ENCODE data around the gene FBXO42. TPM values are rescaled to one million over a fixed set of nuclear protein-coding genes. Genes with fewer than 3 reads are reported as not detected.
A peak's percentile ranks its signal among the peaks of the same experiment; 100 is the strongest.

Gene FBXO42
- total and polyA plus RNA-seq, 2 of the 8 experiments (the other 6 are each of a cell fraction or from before 2014, with no cell fraction given), result 15.1 to 17.0 TPM

GRCh38 chr1:16376971-16377370 is 24.7 kb upstream of the FBXO42 start:
- POLR2A ChIA-PET (ENCODE audit: partially characterized antibody), result interaction anchor here (0.6 to 2.0 kb wide), 4 partner anchors 10 to 612 kb away, joined by 3 to 11 read pairs (median 4); partner anchors contain the start of gene SZRD1
- no peak overlapping the region for H3K14ac ChIP-seq (ENCODE audit: insufficient read length)
- CTCF ChIA-PET (ENCODE audit: partially characterized antibody), result interaction anchor here (0.8 kb wide), 1 partner anchor 11 kb away, joined by 3 read pairs; no protein-coding TSS in a partner anchor
- no peak overlapping the region for H3K9ac ChIP-seq (replicated peaks in 1 of 4; ENCODE audit: extremely low read depth in 1 of 4, low read depth in 3 of 4, low read length in 3 of 4)
- H4K5ac ChIP-seq (ENCODE audit: insufficient read length, low read depth, low read length), result no peak overlapping the region
- H4K8ac ChIP-seq (ENCODE audit: extremely low read depth, insufficient read depth, low read length), result no peak overlapping the region
- no peak overlapping the region for H2BK12ac ChIP-seq (ENCODE audit: low read depth, low read length)
- peaks cover 0 to 2% (median 0%) of the 10 kb centered on the region in 4 experiments; a peak in 1 of 8 replicates for H3K36me3 ChIP-seq (ENCODE audit: control insufficient read depth in 2 of 4, insufficient read depth in 4 of 4, low read length in 3 of 4)
- FAIRE-seq, result no peak
- no peak overlapping the region; the same call in 1 of the 2 replicates for H3K18ac ChIP-seq (ENCODE audit: extremely low read depth, low read length)
- no peak overlapping the region for H2BK120ac ChIP-seq (replicated peaks; ENCODE audit: low read depth, low read length)
- no peak overlapping the region for H2AFZ ChIP-seq (ENCODE audit: low read length)
- DNase-seq (ENCODE audit: low read depth in 1 of 2, low spot score in 2 of 2), result no peak
- WGBS, 2 experiments (ENCODE audit: extremely low coverage in 1 of 2, insufficient coverage in 1 of 2, insufficient read length in 1 of 2, insufficient replicate concordance in 2 of 2, low coverage in 1 of 2, low lambda C conversion rate in 2 of 2, missing lambda C conversion rate in 1 of 2), result 73% methylated on average over 4 of the region's 4 CpGs; no CpG with 5 or more reads in 1 of the 2 experiments
- peaks cover 13% of the 10 kb centered on the region for H3K79me1 ChIP-seq (ENCODE audit: low read depth, low read length)
- H3K27me3 ChIP-seq (replicated peaks in 1 of 4; ENCODE audit: control insufficient read depth in 3 of 4, extremely low read depth in 1 of 4, insufficient read depth in 3 of 4, low read length in 3 of 4), result no peaks in the 10 kb centered on the region
- no peak overlapping the region for H3K56ac ChIP-seq (replicated peaks; ENCODE audit: insufficient read length, low read depth, low read length)
- peaks cover 39 to 97% of the 10 kb centered on the region in 2 experiments for H3K79me2 ChIP-seq (ENCODE audit: control insufficient read depth in 1 of 2, insufficient read depth in 2 of 2, low read length in 2 of 2)
- H3K23ac ChIP-seq (ENCODE audit: insufficient read length), result no peak overlapping the region
- H3K4me2 ChIP-seq (ENCODE audit: insufficient read depth in 1 of 2, low read depth in 2 of 2, low read length in 2 of 2), result peak overlapping the region in 1 of 2 experiments; percentile 35; a peak in 1 of 4 replicates
- no peak overlapping the region for H3K4ac ChIP-seq (replicated peaks; ENCODE audit: insufficient read length, low read depth, low read length)
- H3K23me2 ChIP-seq (ENCODE audit: low read depth, low read length), result no peaks in the 10 kb centered on the region
- H2BK15ac ChIP-seq (ENCODE audit: low read length), result no peak overlapping the region
- no peak overlapping the region for H3K27ac ChIP-seq (ENCODE audit: low read depth, low read length)
- peaks cover 15 to 34% of the 10 kb centered on the region in 2 experiments for H4K20me1 ChIP-seq (replicated peaks in 1 of 2; ENCODE audit: control insufficient read depth in 1 of 2, insufficient read depth in 2 of 2, low read length in 2 of 2)
- no peak overlapping the region for H2AK5ac ChIP-seq (ENCODE audit: low read depth, low read length)
- 0 out of 2 replicates have a peak overlapping the region, but pooled peaks have one; percentile 35 for H2BK5ac ChIP-seq (ENCODE audit: low read depth, low read length)
- H2BK20ac ChIP-seq (ENCODE audit: low read length), result no peak overlapping the region
- no peak overlapping the region for H3K4me3 ChIP-seq (ENCODE audit: extremely low read depth in 1 of 4, insufficient read depth in 2 of 4, low read depth in 3 of 4, low read length in 4 of 4)
- no peak overlapping the region for H4K91ac ChIP-seq (replicated peaks; ENCODE audit: insufficient read length, low read length)
- no peaks in the 10 kb centered on the region for H3K9me3 ChIP-seq (ENCODE audit: insufficient read depth in 2 of 2, low read depth in 1 of 2, low read length in 1 of 2)
- peaks cover 2 to 9% (median 6%) of the 10 kb centered on the region in 4 experiments; a peak in 5 of 7 replicates for H3K4me1 ChIP-seq (replicated peaks in 1 of 4; ENCODE audit: control insufficient read depth in 3 of 4, insufficient read depth in 4 of 4, low read length in 3 of 4)
- no peak for TF ChIP-seq TAF1 (IDR thresholded peaks at IDR 0.05; ENCODE audit: low read depth, low read length)
- TF ChIP-seq FOSL1 (IDR thresholded peaks at IDR 0.05; ENCODE audit: insufficient read depth, low read depth, low read length), result no peak
- no peak for TF ChIP-seq E2F6 (IDR thresholded peaks at IDR 0.05)
- TF ChIP-seq KDM5A (IDR thresholded peaks at IDR 0.05; ENCODE audit: low read length), result no peak
- no peak for TF ChIP-seq CTCF (IDR thresholded peaks at IDR 0.05; ENCODE audit: control extremely low read depth in 1 of 3, insufficient read depth in 1 of 3, low read depth in 1 of 3, low read length in 3 of 3)
- TF ChIP-seq SUZ12 (IDR thresholded peaks at IDR 0.05; ENCODE audit: low read length), result no peak
- no peak for TF ChIP-seq CHD1 (IDR thresholded peaks at IDR 0.05; ENCODE audit: low read depth, low read length)
- no peak for TF ChIP-seq RBBP5 (IDR thresholded peaks at IDR 0.05; ENCODE audit: borderline replicate concordance, low read depth, low read length)
- no peak for TF ChIP-seq GABPA (IDR thresholded peaks at IDR 0.05; ENCODE audit: borderline replicate concordance, insufficient read depth, low read length)
- no peak for TF ChIP-seq BCL11A (IDR thresholded peaks at IDR 0.05; ENCODE audit: low read depth in 2 of 2, low read length in 2 of 2)
